ENCODE measurements around the gene ZYG11A. TPM values are rescaled to one million over a fixed set of nuclear protein-coding genes. Genes with fewer than 3 reads are reported as not detected.

The ZYG11A gene
- total and polyA plus RNA-seq, 2 of the 13 experiments (the other 11 are each of a cell fraction or from before 2014, with no cell fraction given): not detected

DNA sequence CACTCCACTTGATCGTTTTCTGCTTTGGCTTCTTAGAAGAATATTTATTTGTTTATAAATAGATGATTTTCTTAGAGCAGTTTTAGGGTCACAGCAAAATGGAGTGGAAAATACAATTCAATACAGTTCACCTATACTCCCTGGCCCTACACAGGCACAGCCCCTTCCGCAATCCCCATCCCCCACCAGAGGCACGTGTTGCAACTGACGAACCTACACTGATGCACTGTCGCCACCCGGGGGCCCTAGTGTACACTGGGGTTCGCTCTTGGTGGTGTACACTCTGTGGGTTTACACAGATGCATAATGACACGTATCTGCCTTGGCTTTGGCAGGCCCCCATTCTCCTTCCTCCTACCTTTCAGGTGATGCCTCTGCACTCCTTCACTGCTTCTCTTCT, 71.0 kb downstream of the ZYG11A start (continued):
- TF ChIP-seq PRMT3 (CRISPR knock-in tag; IDR thresholded peaks at IDR 0.05; ENCODE audit: borderline replicate concordance, low read depth): no peak

DNA sequence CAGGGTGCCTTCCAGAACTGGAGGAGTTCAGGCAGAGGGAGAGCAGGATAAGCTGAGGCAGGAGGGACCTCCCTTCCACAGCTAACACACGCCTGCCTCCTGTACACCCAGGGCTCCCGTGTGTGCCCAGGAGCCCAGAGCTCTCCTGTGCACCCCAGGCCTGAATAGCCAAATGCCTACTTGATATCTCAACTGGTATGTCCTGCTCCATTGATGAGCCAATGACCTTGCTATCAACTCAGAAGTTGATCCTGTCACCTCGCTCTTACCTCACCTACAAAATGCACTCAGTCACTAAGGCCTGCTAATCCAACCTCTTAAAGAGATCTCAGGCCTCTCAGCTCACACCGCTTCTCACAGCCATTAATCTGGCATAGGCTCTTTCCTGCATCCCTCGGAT, 71.9 kb downstream of the ZYG11A start:
- peaks cover 54% of the 10 kb centered on the region for H3K4me1 ChIP-seq (ENCODE audit: insufficient read depth, low read length)
- no peaks in the 10 kb centered on the region for H4K20me1 ChIP-seq (ENCODE audit: insufficient read depth, low read length)
- H2AFZ ChIP-seq (ENCODE audit: low read length): no peak overlapping the region
- H3K9ac ChIP-seq (ENCODE audit: insufficient read depth, low read depth, low read length): no peak overlapping the region
- FAIRE-seq: no peak
- DNase-seq (ENCODE audit: low spot score): no peak
- H3K9me3 ChIP-seq (ENCODE audit: low read length): no peaks in the 10 kb centered on the region
- ChIA-PET CTCF (ENCODE audit: low intra/inter-chr PET ratio, low total read pairs) (no interaction called here), POLR2A (no interaction called here)
- intact Hi-C loops (cut with micrococcal nuclease; ENCODE audit: unreplicated experiment) (no loop called here), in situ Hi-C loops (cut with HindIII; ENCODE audit: extremely low pct_ligation_motif_present, low pct_unique_long_range_greater_than_20kb) (no loop called here)
- no peak overlapping the region for H3K4me3 ChIP-seq (replicated peaks in 1 of 3; ENCODE audit: insufficient read depth in 1 of 3, low read depth in 2 of 3, low read length in 3 of 3)
- H3K27ac ChIP-seq (ENCODE audit: extremely low read length, insufficient read depth, low read length): no peak overlapping the region
- H3K4me2 ChIP-seq (ENCODE audit: low read depth, low read length): no peak overlapping the region
- ATAC-seq: no peak; the same call in 2 of the 3 replicates
- no peaks in the 10 kb centered on the region for H3K27me3 ChIP-seq (ENCODE audit: control insufficient read depth in 1 of 2, insufficient read depth in 2 of 2, low read length in 2 of 2)
- WGBS (ENCODE audit: low lambda C conversion rate): 100% methylated on average over 3 of the region's 5 CpGs
- H3K36me3 ChIP-seq (replicated peaks in 1 of 2; ENCODE audit: control insufficient read depth in 1 of 2, insufficient read depth in 2 of 2, low read length in 2 of 2): 0 out of 5 replicates have a peak, but pooled peaks cover 0 to 7% of the 10 kb centered on the region in 2 experiments
- BruUV-seq (replicated peaks): no TSS peak
- H3K79me2 ChIP-seq (ENCODE audit: insufficient read depth, low read length): peaks cover 4% of the 10 kb centered on the region
- TF ChIP-seq ZNF383 (CRISPR knock-in tag; IDR thresholded peaks at IDR 0.05; ENCODE audit: borderline replicate concordance): no peak
- no peak for TF ChIP-seq MTA1 (CRISPR knock-in tag; IDR thresholded peaks at IDR 0.05; ENCODE audit: borderline replicate concordance)
- TF ChIP-seq ZFY (CRISPR knock-in tag; IDR thresholded peaks at IDR 0.05): no peak
- TF ChIP-seq, protein P1, sequence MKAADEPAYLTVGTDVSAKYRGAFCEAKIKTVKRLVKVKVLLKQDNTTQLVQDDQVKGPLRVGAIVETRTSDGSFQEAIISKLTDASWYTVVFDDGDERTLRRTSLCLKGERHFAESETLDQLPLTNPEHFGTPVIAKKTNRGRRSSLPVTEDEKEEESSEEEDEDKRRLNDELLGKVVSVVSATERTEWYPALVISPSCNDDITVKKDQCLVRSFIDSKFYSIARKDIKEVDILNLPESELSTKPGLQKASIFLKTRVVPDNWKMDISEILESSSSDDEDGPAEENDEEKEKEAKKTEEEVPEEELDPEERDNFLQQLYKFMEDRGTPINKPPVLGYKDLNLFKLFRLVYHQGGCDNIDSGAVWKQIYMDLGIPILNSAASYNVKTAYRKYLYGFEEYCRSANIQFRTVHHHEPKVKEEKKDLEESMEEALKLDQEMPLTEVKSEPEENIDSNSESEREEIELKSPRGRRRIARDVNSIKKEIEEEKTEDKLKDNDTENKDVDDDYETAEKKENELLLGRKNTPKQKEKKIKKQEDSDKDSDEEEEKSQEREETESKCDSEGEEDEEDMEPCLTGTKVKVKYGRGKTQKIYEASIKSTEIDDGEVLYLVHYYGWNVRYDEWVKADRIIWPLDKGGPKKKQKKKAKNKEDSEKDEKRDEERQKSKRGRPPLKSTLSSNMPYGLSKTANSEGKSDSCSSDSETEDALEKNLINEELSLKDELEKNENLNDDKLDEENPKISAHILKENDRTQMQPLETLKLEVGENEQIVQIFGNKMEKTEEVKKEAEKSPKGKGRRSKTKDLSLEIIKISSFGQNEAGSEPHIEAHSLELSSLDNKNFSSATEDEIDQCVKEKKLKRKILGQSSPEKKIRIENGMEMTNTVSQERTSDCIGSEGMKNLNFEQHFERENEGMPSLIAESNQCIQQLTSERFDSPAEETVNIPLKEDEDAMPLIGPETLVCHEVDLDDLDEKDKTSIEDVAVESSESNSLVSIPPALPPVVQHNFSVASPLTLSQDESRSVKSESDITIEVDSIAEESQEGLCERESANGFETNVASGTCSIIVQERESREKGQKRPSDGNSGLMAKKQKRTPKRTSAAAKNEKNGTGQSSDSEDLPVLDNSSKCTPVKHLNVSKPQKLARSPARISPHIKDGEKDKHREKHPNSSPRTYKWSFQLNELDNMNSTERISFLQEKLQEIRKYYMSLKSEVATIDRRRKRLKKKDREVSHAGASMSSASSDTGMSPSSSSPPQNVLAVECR (CRISPR knock-in tag; IDR thresholded peaks at IDR 0.05; ENCODE audit: borderline replicate concordance): no peak
- TF ChIP-seq ZNF780A (CRISPR knock-in tag; IDR thresholded peaks at IDR 0.05): no peak
- TF ChIP-seq, protein P2, sequence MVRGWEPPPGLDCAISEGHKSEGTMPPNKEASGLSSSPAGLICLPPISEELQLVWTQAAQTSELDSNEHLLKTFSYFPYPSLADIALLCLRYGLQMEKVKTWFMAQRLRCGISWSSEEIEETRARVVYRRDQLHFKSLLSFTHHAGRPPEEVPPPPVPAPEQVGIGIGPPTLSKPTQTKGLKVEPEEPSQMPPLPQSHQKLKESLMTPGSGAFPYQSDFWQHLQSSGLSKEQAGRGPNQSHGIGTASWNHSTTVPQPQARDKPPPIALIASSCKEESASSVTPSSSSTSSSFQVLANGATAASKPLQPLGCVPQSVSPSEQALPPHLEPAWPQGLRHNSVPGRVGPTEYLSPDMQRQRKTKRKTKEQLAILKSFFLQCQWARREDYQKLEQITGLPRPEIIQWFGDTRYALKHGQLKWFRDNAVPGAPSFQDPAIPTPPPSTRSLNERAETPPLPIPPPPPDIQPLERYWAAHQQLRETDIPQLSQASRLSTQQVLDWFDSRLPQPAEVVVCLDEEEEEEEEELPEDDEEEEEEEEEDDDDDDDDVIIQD (CRISPR knock-in tag; IDR thresholded peaks at IDR 0.05; ENCODE audit: low read depth): no peak
- TF ChIP-seq, protein P3, sequence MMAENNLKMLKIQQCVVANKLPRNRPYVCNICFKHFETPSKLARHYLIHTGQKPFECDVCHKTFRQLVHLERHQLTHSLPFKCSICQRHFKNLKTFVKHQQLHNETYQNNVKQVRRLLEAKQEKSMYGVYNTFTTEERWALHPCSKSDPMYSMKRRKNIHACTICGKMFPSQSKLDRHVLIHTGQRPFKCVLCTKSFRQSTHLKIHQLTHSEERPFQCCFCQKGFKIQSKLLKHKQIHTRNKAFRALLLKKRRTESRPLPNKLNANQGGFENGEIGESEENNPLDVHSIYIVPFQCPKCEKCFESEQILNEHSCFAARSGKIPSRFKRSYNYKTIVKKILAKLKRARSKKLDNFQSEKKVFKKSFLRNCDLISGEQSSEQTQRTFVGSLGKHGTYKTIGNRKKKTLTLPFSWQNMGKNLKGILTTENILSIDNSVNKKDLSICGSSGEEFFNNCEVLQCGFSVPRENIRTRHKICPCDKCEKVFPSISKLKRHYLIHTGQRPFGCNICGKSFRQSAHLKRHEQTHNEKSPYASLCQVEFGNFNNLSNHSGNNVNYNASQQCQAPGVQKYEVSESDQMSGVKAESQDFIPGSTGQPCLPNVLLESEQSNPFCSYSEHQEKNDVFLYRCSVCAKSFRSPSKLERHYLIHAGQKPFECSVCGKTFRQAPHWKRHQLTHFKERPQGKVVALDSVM (CRISPR knock-in tag; IDR thresholded peaks at IDR 0.05): no peak
- TF ChIP-seq, protein P4, sequence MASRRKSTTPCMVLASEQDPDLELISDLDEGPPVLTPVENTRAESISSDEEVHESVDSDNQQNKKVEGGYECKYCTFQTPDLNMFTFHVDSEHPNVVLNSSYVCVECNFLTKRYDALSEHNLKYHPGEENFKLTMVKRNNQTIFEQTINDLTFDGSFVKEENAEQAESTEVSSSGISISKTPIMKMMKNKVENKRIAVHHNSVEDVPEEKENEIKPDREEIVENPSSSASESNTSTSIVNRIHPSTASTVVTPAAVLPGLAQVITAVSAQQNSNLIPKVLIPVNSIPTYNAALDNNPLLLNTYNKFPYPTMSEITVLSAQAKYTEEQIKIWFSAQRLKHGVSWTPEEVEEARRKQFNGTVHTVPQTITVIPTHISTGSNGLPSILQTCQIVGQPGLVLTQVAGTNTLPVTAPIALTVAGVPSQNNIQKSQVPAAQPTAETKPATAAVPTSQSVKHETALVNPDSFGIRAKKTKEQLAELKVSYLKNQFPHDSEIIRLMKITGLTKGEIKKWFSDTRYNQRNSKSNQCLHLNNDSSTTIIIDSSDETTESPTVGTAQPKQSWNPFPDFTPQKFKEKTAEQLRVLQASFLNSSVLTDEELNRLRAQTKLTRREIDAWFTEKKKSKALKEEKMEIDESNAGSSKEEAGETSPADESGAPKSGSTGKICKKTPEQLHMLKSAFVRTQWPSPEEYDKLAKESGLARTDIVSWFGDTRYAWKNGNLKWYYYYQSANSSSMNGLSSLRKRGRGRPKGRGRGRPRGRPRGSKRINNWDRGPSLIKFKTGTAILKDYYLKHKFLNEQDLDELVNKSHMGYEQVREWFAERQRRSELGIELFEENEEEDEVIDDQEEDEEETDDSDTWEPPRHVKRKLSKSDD (CRISPR knock-in tag; IDR thresholded peaks at IDR 0.05; ENCODE audit: low read depth): no peak
- TF ChIP-seq HNF4G (IDR thresholded peaks at IDR 0.05; ENCODE audit: borderline replicate concordance, low read depth, low read length): no peak
- no peak for TF ChIP-seq HNF4G (CRISPR knock-in tag; IDR thresholded peaks at IDR 0.05; ENCODE audit: borderline replicate concordance, low read depth)

Data from HepG2 (cell line).